ENCODE results near the gene RGP1.

RGP1 gene

DNA sequence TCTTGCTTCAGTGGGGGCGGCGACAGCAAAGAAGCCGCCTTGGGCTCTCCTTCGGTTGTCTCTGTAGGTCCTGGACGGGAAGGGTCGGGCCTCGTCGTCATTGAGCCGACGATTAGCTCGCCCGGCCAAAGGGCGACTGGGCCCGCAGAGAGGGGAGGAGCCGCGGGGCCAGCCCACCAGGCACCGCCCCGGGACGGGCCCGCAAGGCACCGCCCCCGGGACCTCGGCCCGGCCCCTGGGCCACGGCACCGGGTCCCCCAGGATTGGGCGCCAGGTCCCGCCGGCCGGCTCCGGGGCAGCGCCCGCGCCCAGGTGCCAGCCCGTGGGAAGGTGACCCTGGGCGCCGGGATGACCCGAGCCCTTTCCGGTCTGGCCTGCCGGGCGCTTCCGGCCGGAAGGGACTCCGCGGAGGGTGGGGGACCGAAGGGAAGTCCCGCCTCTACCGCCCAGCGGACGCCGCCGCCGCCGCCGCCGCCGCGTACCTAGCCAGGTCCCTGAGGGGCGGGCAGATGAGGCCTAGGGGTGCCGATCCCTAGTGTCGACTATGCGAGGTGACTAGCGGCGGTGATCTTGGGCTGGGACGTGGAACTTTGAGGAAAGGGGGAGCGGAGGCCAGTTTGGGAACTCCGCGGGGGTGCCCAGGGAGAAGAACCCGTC lies at the start of gene RGP1, which contains the start of gene GBA2:
TSS of gene RGP1 (plus strand) at position 430 of the 657 bp plus-strand sequence. CDS start 469 bp downstream, outside the sequence.
TSS of gene GBA2 (minus strand) at position 371 of the 657 bp plus-strand sequence. CDS start 524 bp downstream, outside the sequence.
- peak in 1 of 2 experiments; percentile 65 for DNase-seq

DNA sequence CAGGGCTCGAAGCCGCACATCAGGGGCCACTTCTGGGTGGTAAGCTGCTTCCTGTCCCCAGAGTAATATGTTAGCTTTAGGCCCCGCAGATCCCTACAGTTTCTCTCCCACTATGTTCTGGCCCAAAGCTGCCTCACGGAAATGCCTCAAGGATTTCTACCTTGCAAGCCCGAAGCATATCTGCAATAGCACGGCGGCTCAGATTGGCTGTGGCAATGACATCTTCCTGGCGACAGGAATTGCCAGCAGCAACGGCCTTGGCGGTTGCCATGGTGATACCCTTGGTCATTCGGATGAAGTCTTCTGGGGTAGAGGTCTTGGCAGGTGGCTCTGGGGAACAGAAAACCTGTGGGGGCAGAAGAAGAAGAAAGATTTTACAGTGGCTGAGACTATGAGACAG lies 49.1 kb upstream of the RGP1 start:
- no peak for DNase-seq

DNA sequence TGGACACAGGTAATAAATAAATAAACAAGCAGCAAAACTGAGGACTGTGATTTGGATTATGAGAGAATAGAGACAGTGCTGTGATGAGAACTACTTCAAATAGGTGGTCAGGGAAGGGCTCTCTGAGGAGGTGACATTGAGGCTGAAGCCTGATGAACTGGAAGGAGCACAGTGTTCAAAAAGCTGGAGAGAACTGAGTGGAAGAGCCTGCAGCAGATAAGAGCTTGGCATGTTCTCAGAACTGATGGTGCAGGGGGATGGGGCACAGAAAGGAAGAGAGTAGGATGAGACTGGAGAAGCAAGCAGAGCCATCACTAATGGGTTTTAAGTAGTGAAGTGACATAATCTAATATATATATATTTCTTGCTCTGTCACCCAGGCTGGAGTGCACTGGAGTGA lies 48.1 kb upstream of the RGP1 start:
- no peak for DNase-seq

DNA sequence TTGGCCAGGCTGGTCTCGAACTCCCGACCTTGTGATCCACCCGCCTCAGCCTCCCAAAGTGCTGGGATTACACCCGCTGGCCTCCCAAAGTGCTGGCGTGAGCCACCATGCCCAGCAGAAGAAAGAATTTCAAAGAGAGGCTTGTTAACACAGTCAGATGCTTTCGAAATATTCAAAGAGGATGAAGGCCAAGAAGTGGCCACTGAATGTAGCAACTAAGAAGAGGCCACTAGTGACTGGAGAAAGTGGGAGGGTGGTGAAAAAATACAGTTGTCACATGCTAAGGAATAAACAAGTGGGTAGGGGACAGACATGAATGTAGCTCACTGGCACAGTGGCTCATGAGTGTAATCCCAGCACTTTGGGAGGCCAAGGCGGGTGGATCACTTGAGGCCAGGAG lies 46.4 kb upstream of the RGP1 start:
- no peak for DNase-seq

- no peak for DNase-seq
Observed at GRCh38 chr9:35703906-35704672, 45.0 kb upstream of the RGP1 start.

- no peak for DNase-seq
Observed at GRCh38 chr9:35705372-35705771, 43.7 kb upstream of the RGP1 start.

DNA sequence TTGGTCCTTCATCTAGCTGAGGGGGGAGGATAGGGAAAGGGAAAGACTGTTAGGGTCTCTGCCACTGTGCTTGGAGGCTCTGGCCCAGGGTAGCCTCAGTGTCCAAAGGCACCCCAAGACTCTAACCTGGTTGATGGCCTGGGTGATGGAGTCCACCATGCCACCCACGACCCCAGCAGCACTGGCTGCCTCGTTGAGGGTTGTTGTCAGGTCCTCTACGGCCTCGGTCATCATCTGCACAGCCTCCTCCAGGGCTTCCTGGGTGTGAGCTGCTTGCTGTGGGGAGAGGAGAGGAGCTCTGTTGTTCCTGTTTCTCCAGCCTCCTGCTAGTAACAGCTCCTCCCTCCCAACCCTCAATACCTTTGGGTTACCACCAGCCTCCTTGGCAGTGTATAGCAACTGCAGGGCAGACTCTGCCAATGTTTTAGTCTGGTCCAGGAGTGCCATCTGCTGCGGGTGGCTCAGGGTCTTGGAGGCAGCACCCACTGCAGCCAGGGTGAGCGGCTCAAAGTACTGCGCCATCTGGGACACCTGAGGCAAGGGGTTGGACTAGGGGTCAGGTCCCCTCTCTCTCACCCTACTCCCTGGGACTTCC lies 43.2 kb upstream of the RGP1 start:
- DNase-seq: peak in 1 of 2 experiments; percentile 23

- no peak for DNase-seq
Observed at GRCh38 chr9:35706951-35707350, 42.1 kb upstream of the RGP1 start.

- DNase-seq: no peak
Observed at GRCh38 chr9:35708146-35708545, 40.9 kb upstream of the RGP1 start.

DNA sequence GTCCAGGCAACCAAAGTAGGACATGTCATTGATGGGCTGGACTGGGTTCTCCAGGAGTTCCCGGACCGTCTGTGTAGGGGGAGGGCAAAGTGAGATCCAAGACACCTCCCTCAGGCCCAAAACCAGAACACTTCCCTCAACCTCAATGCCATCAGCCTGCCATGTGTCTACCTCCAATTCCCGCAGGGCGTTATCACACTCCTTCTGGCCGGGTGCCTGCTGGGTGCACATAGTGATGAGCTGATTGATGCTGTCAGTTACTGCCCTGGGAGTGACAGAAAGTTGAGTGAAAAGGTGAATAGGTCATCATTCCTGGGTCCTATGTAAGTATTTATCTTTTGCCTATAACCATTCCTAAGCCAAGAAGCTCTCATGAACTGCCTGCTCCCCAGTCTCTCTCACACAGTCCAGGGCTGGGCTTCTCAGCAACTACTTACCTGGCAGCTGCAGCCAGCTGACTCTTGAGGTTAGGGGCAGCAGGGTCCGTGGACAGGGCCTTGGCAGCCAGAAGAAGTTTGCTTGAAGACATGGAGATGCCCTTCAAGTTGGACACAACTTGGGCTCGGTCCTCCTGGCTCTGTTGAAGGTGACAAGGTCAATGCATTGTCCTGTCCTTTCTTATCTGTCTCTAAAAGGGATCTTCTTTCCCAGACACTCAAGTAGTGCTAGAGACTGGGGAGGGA lies 38.1 kb upstream of the RGP1 start:
- no peak for DNase-seq

DNA sequence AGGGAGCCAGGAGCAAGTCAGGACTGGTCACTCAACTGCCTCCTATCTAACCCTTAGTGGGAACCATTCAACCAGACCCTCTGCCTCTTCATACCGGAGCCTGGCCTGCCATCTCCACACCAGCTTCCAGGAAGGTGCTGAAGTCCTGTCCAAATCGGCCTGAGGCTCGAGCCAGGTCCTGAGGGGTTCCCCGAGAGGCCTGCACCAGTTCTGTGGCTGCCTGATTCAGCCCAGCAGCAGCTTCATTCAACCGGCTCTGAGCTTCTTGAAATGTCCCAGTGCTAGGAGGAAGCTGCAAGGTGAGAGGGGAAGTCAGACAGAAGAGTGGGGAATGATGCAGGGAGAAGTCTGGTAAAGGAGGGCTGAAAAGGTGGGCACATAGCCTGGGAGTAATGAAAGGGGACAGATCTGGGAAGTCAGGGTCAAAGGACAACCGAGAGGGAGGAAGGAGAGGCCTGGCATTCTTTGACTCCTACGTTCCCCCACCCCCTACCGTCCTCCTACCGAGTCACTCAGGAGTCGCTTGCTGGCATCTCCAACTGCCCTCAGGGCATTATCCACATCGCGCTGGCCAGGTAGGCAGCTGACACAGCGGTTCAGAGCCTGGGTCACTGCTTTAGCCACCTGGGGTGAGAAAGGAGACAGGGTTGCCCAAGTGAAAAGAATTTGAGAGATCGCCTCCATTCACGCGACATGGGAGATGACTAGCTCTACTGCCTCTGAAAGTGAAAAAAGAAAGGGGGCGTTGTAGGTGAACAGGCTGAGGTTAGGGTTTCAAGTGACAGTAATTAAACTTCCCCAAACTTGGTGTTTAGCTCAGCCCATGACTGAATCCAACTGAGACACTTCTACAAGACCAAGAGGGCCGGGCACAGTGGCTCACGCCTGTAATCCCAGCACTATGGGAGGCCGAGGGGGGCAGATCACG lies 37.3 kb upstream of the RGP1 start:
- no peak for DNase-seq

DNA sequence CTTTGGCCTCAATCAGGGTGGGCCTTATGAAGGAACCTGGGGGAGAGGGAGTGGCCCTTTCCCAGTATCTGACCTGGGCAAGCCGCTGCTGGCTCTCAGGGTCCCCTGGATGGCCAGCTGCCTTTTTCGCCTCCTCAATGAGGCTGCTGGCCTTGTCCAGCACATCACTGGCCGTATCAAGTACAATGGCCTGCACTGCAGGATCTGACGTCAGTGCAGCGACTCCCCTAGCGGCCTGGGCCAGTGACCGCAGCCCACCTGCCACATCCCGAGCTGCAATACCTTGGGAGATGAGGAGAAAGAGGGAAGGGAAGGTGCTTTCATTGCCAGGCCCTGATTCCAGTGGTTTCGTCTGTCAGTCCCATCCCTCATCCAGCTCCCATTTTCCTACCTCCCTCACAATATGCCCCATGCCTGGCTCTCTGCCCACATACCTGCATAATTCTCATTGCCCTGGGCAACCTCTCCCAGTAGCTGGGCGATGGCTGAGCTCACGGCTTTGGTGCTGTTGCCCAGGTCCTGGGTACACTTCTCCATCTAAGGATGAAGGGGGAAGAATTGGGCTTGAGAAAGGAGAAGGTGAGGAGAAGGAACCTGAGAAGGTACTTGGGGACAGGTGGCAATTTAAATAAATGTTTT lies 36.2 kb upstream of the RGP1 start:
- no peak for DNase-seq

DNA sequence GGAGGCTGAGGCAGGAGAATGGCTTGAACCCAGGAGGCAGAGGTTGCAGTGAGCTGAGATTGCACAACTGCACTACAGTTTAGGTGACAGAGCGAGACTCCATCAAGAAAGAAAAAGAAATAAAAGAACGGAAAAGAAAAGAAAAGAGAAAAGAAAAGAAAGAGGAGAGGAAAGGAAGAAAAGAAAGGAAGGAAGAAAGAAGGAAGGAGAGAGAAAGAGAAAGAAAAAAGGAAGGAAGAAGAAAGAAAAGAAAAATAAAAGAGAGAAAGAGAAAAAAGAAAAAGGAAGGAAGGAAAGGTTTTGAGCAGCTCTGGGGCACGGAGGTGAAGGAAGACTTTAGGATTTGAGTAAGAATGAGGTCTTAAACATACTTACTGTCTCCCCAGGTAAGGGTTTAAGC lies 35.5 kb upstream of the RGP1 start:
- no peak for DNase-seq

DNA sequence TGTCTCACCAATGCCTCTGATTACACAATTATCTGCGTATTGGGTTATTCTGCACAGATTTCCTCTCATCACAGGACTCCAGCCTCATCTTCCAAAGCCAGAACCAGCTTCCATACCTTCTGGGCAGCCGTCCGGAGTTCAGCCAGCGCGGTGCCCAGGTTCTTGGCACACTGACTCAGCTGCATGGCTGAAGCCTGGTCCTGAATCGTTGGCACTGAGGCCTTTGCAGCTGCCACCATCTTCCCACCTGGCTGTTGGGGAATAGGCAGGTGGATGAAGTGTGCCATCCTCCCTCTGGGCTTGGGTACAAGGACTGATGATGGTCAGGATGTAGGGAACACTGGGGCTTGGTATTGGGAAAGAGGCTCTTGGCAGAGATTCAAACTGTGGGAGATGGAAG lies 35.0 kb upstream of the RGP1 start:
- DNase-seq: no peak

GRCh38 chr9:35714579-35715252 lies 34.4 kb upstream of the RGP1 start:
- DNase-seq: no peak

DNA sequence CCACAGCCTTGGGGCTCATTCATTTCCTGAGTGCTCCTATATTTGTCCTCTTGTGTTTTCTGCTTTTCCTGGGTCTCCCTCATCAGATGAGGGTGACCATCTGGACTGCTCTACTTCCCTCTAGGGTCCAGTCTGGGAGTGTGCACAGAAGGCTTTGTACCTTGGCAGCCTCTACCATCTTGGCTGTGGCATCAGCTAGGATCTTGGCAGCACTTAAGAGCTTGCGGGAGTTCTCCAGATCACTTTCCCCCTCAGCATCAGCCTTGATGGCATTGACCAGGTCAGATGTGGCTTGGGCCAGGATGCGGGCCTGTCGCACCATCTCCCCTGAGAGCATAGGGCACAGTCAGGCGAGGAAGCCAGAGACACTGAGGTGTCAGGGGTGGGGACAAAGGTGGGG lies 32.9 kb upstream of the RGP1 start:
- peak in 1 of 2 experiments; percentile 28 for DNase-seq

GRCh38 chr9:35717132-35717870 lies 31.8 kb upstream of the RGP1 start:
- no peak for DNase-seq

GRCh38 chr9:35718721-35719511 lies 30.2 kb upstream of the RGP1 start:
- no peak for DNase-seq

DNA sequence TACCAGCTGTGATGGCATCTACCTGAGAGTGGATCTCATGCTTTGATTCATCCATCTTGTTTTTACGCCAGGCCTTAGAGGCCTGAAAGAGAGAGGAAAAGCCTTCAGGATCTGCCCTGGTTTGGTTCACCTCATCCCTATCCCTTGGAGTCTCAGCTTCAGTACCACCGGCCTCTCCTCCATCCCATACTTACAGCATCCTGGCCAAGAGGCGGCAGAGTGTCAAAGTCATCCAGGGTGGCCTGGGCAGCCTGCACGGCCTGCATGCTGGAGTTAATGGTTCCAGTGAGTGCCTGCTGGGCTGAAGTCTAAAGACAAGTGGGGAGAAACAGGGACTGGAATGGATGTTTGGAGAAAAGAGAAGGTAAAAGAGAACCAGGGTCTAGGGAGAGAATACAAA lies 29.5 kb upstream of the RGP1 start:
- DNase-seq: no peak

GRCh38 chr9:35723426-35723825 lies 25.7 kb upstream of the RGP1 start:
- DNase-seq: no peak
